GM21737 (cell line): ENCODE data around the gene CLIC1.
A peak's percentile ranks its signal among the peaks of the same experiment; 100 is the strongest.

Source experiments
- ATAC-seq: cut with Tn5 transposase; IDR thresholded peaks from one replicate; pipeline ENCODE4 v1.9.1; 2021; ENCODE audit warnings: mild to moderate bottlenecking, moderate library complexity; ENCODE audit not compliant: unreplicated experiment

Gene CLIC1

GRCh38 chr6:31740397-31741223 is 4.3 kb upstream of the CLIC1 start:
- no peak for ATAC-seq

- peak; percentile 64 for ATAC-seq
Observed at GRCh38 chr6:31739639-31740396, 3.5 kb upstream of the CLIC1 start, which contains the start of gene MSH5. Gene MSH5, plus strand, starts transcription at chr6:31740005. Its CDS starts 462 bp downstream, at chr6:31740467.

DNA sequence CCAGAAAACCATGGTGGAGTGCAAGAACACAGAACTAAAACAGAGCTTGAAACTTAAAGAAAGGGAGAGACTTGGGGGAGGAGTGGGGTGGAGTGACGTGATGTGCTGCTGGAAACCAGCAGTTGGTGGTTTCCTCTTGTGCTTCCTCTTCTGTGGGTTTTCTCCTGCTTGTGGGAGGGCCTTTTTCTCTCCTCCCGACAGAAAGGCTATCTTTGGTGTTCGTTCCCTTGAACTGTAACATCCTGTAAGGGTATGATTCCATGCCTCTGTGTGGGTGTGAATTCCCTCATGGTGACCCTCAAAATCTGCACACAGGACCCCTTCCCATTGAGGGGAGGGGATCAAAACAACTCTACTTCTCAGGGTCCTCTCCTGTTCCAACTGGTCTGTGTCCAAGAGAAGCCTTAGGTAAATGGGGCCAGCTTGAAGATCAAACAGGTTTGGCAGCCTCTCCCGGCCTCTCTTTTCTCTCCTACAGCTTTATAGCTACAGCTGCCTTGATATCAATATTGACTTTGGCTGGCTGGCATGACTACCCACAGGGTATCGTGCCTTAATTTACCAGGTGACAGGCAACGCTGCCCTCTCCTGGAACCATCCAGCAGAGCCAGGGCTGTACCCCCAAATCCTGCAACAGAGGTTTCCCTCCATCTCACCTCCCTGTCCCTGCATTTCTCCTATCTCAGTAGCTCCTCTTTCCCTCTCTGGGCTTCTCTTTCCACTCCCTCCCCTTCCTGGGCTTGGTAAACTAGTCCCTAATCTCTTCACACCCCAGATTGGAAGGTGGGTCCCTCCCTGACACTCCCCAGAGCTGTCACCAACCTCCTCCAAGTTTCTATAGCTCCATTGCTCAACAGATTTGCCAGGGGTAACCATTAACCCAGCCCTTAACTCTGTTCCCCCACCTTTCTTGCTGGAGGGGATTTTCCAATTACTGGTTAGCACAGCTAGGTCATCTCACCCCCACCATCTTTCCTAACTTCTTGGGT is 2.0 kb upstream of the CLIC1 start:
- no peak for ATAC-seq

DNA sequence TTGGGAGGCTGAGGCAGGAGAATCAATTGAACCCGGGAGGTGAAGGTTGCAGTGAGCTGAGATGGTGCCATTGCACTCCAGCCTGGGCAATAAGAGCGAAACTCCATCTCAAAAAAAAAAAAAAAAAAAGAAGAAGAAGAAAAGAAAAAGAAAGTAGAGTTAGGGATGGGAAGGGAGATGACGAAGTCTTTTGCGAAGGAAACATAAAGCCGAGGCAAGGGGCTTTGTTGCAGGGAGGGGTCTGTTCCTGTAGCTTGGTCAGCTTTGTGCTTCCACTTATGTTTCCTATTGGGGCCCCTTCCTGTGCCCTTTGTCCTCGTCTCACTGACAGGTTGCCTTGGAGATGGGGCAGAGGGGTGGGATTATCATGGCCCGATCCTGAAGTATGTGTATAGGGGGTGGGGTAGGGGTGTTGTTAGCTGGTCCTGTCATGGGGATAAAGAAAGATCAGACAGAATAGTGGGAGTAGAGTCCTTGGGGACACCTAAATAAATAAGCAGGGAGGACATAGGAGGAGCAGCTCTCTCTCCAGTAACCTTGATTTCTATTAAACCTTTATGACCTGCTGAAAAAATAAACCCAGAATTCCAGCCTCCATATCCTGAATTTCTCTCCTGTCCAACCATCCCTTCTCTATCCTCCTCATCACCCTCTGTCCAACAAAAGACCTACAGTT is 1.1 kb upstream of the CLIC1 start:
- ATAC-seq: no peak

DNA sequence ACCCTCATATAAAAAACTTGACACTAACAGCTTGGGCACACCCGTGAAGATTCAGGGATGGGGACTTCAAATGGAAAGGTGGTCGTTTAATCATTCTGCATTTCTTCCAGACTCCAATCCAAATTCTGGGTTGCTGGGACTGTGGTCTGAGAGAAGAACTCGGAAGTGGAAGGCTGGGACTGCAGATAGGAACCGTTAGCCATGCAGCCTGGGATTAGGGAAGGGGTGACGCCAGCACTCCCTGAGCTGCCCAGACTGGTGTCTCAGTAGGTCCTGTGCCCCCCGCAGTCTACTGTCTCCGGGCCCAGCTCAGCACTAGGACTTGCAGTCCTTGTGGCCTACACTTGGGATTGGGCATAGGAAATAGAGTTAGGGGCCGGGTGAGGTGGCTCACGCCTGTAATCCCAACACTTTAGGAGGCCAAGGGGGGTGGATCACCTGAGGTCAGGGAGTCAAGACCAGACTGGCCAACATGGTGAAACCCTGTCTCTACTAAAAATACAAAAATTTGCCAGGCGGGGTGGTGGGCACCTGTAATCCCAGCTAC is 511 bp upstream of the CLIC1 start:
- ATAC-seq: no peak

DNA sequence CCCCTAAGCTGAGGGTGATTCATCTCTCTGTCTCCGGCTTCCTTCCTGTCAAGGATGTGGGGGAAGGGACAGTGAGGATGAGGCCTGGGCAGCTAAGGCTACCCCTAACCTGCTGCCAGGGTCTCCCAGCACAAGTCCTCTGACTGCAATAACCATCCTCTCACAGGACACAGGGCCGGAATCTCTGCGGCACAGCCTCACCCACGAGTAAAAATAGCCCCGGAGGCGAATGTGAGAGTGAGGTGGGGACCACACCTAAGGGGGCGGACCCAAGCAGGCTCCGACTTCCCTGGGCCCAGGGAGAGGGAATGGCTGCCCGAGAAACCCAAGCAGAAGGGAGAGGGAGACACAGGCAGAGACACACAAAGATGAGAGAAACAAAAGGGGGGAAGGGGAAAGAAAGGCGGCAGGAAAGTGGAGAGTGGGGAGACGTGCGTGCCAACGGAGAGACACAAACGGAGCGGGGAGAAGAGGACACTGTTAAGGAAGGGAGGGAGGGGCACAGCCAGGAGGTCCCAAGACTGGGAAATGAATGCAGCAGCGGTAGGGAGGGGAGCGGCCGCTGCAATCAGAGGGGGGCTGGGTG is 1.4 kb downstream of the CLIC1 start:
- no peak for ATAC-seq

GRCh38 chr6:31734247-31734820 is 2.0 kb downstream of the CLIC1 start:
- ATAC-seq: no peak

DNA sequence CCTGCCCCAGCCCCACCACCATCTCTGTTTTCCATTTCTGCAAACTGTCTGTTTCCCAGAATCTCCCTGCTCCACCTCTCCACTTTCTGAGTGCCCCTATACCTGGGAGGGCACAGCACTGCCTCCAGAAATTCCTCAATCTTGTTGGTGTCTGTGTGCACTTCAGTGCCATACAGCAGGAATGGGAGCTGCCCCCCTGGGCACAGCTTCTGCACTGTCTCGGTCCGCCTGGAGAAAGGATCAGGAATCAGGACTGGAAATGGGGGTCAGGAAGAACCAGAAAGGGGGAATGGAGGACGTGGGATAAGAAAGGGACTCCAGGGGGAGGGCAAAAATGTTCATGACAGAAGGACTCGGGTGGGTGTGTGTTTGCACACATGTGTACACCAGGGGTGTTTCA is 2.6 kb downstream of the CLIC1 start:
- ATAC-seq: no peak

GRCh38 chr6:31732029-31732428 is 4.3 kb downstream of the CLIC1 start:
- no peak for ATAC-seq

DNA sequence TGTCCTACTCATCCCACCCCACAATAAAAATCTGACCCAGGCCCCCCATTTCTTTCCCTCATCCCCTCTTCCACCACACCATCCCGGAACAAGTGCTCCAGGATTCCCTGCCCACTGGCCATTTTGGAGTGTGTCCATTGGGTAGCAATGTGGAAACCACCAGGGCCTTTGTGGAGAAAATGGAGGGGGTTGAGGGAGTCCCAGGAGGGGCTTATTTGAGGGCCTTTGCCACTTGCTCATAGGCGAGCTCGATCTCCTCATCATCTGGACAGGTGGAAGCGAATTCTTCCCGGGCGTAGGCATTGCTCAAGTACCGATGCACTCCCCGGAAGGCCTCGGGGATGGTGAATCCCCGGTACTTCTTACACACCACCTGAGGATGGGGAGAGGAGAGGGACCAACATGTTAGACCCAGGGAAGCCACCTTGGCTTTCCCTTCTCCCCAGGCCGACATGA is 5.7 kb downstream of the CLIC1 start:
- ATAC-seq: no peak

DNA sequence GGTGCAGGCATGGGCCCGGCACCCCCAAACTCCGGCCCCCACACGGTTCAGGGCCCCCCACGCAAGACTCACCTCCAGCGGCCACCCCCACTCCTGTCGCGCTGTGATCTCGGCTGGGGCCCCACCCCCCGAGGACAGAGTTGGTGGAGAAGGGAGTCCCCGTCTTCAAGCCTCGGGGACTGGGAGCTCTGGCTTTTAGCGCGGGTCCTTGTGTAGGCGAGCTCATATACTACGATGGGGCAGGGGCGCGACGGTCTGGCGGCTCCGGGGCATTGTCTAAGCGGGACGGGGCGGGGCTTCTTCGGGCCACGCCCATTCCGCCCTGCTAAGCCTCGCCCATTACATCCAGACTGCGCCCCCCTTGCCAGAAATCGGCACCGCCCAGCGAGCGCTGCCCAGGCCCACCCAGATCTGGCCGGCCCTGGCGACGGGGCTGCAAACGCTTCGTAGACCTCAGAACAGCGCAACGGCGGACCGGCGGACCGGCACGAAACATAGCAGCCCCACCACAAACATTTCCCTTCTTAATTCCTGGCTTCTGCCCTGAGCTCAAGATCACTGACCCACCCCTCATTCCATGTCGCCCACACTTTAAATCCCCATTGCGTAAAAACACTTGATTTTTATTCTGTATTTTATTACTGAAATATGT is 6.2 kb downstream of the CLIC1 start:
- ATAC-seq: no peak

DNA sequence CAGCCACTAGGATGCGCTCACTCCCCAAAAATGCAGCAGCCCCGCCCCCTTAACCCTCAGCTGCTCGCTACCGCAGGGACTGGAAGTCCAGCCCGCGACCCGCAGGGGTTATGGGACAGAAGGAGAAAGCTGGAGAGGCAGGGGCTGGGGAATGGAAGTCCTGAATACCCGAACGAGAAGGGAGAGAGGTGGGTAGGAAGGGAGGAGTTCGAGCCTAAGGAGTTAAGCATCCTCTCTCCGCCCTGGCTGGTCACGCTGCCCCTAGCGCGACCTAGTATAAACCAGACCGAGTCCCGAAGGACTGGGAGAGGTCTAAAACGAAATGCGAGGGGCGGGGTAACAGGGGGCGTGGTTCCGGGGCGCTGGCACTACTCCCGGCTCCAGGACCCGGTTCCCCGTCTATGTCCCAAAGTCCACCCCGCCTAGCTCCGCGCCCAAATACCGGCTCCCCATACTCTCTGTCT is 6.8 kb downstream of the CLIC1 start:
- ATAC-seq: peak; percentile 44

- no peak for ATAC-seq
Observed at GRCh38 chr6:31728767-31729514, 7.4 kb downstream of the CLIC1 start, which contains the start of gene DDAH2. Gene DDAH2, minus strand, starts transcription at chr6:31729299. Its CDS starts 138 bp downstream, at chr6:31729161.

DNA sequence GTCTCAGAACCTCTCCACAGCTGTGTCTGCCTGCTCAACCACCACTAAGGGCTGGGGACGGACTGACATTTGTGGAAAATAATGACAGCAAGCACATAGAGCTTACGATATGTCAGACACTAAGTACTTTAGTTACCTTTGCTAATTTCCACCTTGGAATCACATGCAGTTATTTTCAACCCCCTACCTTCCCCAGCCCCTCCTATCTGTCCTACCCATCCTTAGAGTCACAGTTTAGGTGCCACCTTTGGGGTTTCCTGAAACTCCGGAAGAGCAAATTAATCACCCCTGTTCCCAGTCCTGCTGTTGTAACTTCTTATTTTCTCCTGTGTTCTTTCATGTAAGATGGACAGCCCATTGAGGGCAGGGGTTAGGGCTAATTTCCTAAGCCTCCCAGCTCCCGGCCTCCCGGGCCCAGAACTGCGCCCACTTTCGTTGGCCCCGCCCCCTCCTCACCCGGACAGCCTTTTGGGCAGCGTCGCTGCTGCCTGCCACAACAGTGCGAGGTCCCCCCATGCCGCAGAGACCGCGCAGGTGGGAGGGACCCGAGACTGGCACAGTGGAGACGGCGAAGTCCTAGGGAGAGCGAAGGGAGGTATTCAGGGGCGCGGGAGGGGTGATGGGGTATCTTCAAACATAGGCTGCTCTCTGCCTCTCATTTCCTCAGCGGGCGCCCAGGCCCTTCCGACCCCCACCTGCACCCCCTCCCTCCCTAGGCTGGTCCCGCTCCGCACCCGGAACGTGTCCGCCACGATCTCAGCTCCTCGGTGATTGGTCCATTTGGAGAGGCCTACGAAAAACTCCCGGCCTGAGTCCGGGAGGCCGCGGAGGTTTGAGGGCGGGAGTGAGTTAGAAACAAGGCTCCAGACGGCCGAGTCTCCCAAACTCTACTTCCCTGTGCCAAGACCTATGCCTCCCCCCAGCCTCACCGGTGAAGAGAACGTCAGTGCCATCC is 8.3 kb downstream of the CLIC1 start:
- no peak for ATAC-seq

GRCh38 chr6:31727034-31727716 is 9.2 kb downstream of the CLIC1 start:
- no peak for ATAC-seq
